GM19043 (cell line): ENCODE data around the gene ZNF423.

Source experiments
- ATAC-seq: cut with Tn5 transposase; IDR thresholded peaks from one replicate; pipeline ENCODE4 v1.9.1; 2021; ENCODE audit warnings: low read depth; ENCODE audit not compliant: unreplicated experiment

ZNF423 gene

DNA sequence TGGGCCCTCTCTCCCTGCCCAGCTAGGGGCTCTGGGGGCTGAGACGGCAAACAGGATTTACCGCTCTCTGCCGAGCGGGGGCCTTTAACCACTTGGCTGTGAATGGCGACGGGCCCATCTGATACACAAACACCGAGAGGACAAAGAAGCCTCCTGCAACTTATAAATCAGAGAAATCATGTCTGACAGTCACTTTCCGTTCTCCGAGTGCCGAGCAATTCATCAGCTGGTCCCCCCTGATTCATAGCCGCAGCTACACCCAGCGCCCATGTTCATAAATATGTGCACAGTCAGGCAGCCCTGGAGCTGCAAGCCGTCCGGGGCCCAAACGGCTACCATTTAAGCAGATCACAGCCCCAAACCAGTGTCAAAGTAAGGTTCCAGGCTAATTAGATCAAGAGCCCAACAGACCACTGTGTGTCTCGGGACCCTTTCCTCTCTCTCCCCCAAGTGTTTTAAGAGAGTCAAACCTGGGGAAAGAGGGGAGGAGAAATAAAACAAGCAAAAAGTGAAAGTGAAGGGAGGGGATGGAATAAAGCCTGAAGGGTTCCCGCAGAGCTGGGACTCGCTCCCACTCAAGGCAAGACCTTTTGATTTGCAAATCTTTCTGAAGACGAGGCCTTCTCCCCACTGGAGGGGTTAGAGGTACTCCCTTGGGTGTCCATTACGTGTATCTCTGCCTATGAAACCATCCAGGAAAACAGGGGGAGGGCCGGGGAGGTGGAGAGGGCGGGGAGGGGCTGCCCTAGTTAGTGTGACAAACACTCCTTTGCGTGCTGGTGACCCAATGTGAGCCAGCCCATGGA lies 327.6 kb downstream of the ZNF423 start:
- ATAC-seq: no peak

DNA sequence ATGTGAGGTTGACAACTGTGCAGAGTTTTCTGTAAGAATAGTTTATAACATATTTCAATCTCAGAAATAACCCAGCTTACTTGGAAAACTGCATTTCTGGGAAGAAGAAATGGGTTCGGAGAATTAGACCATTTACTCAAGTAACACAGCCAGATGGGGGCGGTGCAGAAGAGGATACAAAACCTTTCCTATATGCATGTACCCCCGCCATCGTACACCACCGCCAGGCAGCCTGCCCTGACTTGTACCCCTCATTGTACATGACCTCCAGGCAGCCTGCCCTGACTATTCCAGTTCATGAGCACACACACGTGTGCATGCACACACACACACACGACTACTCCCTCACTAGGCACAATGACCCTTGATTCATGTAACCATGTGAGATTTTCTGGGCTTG lies 328.3 kb downstream of the ZNF423 start:
- ATAC-seq: no peak

DNA sequence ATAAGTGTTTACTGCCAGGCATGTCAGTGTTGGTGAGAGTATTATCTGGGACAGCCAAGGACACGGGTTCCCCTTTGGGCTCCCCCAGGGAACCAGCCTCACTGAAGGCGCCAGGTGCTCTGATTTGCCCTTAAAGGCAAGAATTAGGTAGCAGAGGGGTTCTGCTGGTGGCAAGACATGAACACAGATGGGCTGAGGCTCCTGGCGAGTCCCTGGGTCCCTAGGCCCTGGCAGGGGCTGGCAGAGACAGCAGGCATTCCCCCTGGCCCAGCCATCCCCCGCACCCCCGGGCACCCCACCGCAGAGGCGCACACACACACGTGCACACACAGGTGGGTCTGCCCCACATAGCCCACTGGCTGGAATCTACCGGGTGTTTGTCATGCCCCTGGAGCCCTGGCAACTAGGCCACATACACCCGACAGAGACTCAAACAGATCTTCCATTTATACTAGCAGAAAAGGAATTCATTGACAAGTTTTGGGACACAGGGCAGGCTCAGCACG lies 329.0 kb downstream of the ZNF423 start:
- ATAC-seq: no peak

DNA sequence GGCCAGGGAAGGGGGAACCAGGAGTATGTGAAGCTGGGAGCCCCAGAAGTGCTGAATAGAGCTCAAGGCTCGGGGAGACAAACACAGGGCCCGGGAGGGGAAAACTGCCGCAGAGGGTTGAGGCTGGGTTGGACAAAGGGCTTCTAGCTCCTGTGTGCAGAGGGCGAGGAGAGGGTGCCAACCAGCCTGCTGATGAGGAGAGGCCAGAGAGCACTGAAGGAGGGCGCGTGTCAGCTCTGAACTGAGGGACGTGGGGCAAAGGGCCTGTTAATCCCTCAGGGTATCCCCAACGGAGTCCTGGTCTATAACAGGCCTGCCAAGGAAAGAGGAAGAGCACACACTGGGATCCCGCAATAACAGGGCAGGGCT lies 331.0 kb downstream of the ZNF423 start:
- ATAC-seq: no peak

DNA sequence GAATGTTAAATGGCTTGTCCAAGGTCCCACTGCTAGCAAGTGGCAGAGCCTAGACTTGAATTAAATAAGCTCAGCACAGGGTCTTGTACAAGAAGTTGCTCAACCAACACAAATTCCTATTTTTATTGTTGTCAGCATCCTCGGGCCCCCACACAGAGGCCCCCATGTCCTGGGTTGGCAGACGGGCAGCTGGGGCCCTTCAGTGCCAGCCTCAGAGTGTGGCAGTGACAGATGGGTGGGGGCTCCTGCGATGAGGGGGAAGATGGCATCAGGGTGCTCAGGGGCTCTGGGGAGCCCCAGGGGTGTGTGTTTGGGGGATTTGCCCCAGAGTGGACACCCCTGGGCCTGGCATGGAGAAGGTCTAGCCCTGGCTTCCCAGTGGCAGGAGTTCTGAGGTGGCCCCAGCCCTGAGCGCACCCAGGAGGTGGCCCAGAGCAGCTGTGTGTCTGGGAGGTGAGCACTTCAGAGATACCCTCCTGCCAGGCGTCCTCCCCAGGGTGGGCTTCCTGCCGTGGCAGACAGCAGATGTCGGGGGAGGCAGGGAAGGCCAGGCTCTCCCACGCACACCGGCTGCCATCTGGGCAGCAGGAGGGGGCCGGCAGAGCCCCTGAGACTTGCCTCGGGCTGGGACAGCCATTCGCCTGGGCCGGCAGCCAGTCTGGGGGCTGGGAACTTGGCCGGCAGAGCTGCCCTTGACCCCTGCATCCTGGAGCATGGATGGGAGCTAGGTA lies 331.5 kb downstream of the ZNF423 start:
- no peak for ATAC-seq

DNA sequence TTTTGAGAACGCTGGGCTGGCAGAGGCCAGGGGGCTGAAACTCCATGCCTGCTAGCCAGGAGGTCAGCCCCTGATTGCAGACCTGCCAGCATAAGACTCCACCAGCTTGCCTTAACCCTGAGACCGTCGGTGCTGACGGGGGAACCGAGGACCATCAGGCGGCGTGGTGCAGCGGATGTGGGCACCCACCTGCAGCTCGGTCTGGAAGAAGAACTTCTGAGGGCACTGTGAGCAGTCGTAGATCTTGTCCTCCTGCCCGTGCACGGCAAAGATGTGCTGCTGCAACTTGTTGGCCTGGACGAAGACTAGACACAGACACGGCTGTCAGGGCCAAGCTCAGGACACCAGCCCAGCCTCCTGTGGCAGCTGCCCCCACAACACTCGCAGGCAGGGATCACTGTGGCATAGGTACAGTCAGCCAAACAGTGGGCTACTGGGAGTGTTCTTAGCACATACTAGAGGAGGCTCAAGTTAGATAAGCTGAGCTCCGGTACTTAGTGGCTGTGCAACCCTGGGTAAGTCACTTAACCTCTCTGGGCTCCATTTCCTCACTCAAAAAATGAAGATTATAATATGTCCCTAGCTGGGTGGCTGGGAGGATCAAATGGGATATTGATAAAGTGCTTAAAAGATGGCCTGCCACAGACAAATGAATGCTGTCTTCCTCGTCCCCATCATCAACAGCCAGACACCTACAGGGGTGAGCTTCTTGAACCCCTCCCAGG lies 332.3 kb downstream of the ZNF423 start:
- ATAC-seq: no peak

DNA sequence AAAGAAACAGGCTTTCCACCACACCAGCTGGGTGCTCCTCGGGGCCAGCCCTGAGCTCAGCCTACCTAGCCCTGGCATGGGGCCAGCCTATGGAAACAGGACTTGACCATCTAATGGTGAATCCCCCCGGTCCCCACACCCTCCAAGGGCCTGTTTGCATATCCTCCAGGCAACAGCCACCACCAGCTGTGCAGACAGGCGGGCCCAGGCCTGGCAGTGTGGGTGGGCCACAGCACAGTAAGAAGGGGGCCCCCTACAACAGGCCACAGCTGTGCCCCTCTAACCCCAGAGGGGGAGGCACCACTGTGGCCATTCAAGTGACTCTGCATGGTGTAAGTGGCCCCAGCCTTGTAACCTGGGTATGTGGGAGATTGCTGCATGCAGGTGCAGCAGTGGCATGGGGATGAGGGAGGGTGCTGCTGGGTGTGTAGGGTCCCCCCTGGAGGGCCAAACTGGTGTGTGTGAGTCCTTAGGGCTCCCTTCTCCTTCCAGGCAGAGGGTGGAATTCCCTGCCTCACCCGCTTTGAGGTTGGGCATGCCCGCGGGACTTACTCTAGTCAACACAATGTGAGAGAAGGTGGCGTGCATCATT lies 334.1 kb downstream of the ZNF423 start:
- ATAC-seq: no peak

DNA sequence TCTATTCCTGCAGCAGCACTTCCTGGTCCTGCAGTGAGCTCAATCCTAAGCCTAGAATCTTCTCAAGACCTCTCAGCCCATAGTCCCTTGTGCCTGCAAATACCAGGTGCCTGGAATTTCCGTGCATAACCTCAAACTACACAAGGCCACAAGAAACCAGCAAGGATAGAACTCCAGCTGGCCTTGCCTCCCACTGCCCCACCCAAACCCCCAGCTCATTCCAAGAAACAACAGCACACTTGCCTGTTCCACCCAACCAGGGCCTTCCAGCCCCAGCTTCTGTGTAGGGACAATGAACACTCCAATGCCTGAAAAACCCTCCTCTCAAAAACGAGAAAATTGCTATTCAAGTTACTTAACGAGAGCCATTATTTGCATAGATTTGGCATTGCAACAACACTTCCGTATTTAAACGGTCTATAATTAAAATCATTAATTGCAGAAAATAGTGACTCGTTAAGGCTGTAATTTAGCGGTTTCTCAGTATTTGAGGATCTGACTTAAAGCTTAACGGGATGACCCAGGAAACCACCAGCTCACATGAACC lies 335.3 kb downstream of the ZNF423 start:
- no peak for ATAC-seq

DNA sequence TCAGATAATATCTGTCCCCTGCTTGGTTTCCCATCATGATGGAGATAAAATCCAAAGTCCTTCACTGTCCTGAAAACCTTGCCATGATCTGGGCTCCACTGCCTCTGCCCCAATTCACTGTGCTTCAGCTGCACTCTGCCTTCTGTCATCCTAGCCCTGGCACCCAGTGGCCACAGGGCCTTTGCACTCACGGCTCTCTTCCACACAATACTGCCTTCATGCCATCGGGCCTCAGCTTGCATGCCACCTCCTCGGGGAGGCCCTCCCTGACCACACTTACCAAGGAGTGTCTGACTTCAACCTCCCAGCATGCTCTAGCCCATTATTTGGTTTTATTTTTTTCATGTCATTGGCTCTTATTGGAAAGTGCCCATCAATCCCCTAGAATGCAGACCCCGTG lies 336.2 kb downstream of the ZNF423 start:
- ATAC-seq: no peak

DNA sequence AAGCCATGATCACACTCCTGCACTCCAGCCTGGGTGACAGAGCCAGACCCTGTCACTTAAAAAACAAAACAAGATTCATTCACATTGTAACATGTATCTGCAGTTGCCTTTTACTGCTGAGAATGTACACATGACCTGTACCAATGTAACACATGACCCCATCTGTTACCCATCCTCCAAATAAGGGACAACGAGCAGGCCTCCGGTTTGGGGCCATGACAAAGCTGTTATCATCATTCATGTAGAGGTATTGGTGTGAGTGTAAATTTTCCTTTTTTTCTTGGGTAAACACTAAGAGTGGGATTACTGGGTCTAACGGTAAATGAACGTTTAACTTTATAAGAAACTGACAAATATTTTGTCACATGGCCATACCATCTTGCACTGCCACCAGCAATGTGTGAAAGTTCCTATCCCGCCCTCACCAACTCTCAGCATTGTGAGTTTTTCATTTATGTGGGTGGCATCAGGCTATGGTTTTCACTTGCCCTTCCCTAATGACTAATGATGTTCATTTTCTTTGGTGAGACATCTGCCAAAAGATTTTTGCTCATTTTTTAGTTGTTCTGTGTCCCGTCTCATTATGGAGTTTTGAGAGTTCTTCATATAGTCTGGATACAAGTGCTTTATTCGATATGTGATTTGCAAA lies 336.8 kb downstream of the ZNF423 start:
- no peak for ATAC-seq

DNA sequence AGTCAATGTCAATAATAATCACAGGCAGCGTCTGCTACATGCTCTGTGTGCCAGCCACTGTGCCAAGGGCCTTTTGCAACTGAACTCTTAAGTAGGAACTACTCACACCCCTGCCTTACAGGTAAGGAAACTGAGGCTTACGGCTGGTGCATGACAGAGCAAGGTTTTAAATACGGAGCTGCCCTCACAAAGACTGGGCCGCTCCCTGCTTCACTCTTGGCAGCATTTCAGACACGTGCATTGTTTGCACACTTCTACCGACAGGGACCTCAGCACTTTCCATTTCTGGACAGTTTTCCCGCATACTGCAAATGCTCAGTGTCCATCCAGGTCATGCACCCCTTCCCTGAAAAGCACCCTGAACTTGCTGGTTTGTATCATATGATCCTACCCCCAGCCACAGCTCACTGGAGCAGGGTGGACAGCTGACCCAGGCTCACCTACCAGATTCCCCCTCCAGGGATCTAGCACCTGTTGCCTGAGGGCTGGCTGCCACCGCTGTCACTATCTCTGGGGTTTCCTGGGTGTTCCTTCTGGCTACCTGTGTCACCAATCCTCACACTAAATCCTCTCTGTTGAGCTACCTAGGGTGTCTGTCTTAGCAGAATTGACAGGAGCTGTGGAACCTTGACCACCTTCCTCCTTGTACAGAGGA lies 339.4 kb downstream of the ZNF423 start:
- ATAC-seq: no peak

DNA sequence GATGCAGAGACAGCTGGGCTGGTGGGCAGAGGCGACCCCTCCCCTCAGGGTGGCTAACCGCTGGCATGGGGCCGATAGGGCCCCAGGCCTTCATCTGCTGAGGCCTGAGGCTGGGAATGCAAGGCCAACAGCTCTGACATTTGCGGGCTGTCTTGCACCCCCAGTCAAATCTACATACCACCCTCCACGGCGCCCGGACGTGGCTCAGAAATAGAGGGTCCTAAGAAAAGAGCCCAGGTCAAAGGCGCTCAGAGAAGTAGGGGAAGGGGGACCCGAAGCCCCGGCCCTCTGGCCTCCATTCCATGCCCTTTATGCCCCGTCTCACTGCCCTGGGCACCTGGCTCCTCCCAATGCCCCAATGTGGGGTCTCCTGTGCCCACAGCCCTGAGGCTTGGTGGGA lies 340.1 kb downstream of the ZNF423 start:
- no peak for ATAC-seq

DNA sequence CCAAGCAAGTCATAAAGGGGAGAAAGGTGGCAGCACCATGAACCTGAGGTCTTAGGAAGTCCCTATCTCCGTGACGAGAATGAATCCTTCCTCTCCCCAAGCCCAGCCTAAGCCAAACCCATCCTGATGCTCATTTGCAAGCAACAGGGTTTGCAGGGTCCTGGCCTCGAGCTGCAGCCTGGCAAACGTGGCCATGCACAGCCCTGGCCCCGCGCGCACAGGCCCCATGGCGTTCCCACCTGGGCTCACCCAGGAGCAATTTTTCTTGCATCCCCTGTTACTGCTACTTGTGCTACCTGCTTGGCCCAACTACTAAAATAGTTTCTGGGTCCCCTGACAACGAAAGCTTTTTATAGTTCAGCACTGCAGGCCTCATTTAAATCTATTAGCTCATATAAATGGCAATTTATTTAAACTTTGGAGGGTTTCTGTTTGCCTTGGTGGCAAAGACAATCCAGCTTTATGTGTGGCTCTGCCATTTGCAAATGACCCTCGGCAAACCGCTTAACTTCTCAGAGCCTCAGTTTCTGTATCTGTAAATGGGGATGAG lies 340.8 kb downstream of the ZNF423 start:
- no peak for ATAC-seq

DNA sequence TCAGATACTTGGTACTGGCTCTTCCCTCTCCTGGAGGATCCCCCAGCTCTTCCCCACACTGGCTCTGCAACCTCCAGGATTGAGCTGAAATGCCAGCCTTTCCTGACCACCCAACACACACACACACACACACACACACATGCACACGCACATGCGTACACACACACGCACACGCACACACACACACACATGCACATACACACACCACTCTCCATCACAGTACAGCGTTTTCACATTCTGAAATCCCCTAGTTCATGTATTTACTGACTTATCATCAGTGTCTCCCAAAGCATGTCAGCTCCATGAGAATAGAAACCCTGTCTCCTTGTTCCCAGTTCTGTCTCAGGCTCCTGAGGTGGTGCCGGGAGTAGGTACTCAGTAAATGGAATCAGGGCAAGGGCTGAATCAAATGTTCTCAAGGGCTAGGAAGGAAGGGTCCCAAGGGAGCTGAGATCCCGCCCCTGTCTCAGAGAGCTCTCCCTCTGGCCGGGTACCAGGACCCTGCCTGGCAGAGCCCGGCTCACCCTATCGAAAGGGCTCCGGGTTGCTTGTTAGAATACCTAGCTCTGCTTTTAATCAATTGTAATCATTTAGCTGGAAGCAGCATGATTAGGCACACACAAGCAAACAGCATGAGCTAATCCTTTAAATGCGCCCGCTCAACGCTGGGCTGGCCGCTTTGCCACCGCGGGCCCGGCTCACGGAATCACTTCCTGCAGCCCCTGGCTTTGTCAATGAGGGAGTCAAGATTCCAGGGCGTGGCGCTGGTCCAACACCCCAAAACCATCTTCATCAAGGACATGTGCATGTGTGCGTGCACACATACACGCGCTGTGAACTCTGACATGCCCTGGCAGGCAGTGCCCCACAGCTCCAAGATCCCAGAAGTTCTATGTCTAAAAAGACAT lies 341.6 kb downstream of the ZNF423 start:
- no peak for ATAC-seq

DNA sequence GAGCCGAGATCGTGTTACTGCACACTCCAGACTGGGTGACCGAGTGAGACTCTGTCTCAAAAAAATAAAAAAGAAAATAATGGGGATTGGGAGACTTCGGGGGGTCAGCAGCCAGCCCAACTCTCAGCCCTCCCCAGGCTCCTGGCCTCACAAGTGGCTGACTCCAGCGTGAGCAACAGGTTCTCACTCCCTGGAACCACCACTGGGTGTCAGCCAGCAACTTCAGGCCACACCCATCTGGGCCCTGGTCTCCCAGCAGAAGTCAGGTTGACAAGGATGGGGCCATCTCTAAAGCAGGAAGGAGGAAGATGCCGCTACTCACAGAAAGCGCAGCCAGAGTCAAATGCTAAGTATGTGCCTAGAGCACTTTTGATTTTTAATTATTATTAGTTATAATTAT lies 342.9 kb downstream of the ZNF423 start:
- no peak for ATAC-seq

DNA sequence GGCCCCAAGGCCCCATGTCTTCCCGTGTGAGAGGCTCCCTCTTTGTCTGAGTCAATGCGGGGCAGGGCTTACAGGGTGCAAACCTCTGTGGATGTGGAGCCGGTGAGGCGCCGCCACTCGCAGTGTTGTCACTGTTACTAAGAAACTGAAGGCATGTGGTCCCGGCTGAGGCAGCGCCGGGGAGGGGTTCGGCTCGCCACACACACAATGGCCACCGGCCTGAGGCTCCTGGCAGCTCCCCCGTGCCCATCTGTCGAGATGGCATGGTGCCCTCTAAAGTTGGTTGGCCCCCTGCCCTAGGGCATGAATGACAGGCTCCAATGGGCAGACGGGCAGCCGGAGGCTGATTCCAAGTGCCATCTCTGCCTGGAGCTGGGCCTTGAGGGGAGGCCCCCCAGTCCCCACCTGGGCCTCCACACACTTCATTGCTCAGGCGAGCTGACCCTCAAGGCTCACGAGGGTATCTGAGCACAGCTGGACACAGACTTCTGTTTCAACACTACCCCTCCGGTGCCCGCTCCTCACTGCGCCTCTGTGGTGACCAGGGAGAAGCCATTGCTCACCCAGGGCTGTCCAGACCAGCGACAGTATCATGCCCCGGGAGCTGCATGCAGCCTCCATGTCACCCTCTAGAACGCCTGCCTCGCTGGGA lies 345.1 kb downstream of the ZNF423 start:
- ATAC-seq: no peak

DNA sequence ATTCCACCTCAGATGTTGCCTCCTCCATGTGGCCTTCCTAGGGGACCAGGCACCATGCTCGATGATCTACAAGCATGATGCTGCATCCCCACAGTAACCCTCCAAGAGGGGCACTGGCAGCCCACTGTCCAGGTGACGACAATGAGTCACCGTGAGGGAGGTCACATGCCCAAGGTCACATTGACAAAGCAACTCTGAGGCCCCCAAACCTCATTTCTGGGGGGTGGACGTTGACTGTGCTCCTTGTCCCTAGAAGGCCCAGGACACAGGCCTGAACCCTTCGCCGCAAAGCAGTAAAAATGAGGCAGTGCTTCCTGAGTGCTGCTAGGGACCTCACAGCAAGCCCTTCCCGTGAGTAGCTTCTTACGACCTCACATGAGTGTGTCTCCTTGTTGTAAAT lies 345.8 kb downstream of the ZNF423 start:
- ATAC-seq: no peak
